Ascending aorta (tissue), 2 donors: ENCODE data around the gene OXNAD1. TPM values are rescaled to one million over a fixed set of nuclear protein-coding genes. Genes with fewer than 3 reads are reported as not detected.

ENCODE experiments used
- DNase-seq, 2 donors: peaks; one replicate each; pipeline ENCODE4 v3.0.0-alpha.2; 2019; ENCODE audit warnings: low spot score in 2 of 2
- H3K27ac ChIP-seq, 2 donors: fragments of 200-600 bp; sonication (generic); one replicate each; pipeline ENCODE4 v1.5.1; 2016 to 2017; ENCODE audit warnings: mild to moderate bottlenecking in 1 of 2
- H3K27me3 ChIP-seq: fragments of 200-600 bp; sonication (generic); one replicate; pipeline ENCODE4 v1.5.1; 2017
- H3K36me3 ChIP-seq, 2 donors: fragments of 200-600 bp; sonication (generic); one replicate each; pipeline ENCODE4 v1.5.1; 2016
- H3K4me1 ChIP-seq, 2 donors: fragments of 200-600 bp; sonication (generic); one replicate each; pipeline ENCODE4 v1.5.1; 2016 to 2017; ENCODE audit warnings: mild to moderate bottlenecking in 1 of 2
- H3K4me3 ChIP-seq, 2 donors: fragments of 200-600 bp; sonication (generic); one replicate each; pipeline ENCODE4 v1.5.1; 2016 to 2017; ENCODE audit warnings: mild to moderate bottlenecking in 1 of 2
- H3K9me3 ChIP-seq, 2 donors: fragments of 200-600 bp; sonication (generic); one replicate each; pipeline ENCODE4 v1.5.1; 2016
- CTCF ChIP-seq, 3 experiments: fragments of 200-600 bp in 2 of 3; fragments of 450-650 bp in 1 of 3; sonication (generic) in 2 of 3; IDR thresholded peaks; one replicate each; pipeline ENCODE4 v1.5.1; 2016 to 2019; ENCODE audit warnings: antibody characterized with exemption in 3 of 3, mild to moderate bottlenecking in 1 of 3, moderate library complexity in 1 of 3
- intact Hi-C: fragments of 100-400 bp; cut with DNase I; formaldehyde crosslinking; loops from one replicate; pipeline ENCODE4 v1.15.1; 2023
- total RNA-seq: library from RNA; depleted of rRNA; stranded (reverse); fragments of >200 nt; gene quantifications from one replicate; pipeline ENCODE4 v1.1.0, GENCODE V29; 2016

Gene OXNAD1
- total RNA-seq, 1 donor from 2014 or later = 6.9 TPM

DNA sequence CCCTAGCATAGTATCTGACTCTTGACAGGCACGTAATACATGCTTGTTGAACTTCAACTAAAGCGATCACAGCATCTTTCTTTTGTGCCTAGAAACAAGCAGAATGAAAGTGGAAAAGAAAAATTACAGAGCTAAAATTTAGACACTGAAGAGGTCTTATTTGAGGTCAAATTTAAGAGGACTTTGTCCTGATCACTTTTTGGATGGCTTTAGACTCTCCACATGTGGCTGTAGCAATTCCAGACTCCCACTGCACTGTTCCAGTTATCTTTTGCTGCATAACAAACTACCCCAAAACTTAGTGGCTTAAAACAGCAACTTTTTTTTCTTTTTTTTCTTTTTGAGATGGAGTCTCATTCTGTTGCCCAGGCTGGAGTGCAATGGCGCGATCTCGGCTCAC lies 23.8 kb upstream of the OXNAD1 start:
- TF ChIP-seq CTCF (IDR thresholded peaks at IDR 0.05) = no peak
- H3K27ac ChIP-seq = no peak overlapping the region
- H3K9me3 ChIP-seq = no peaks in the 10 kb centered on the region
- H3K4me3 ChIP-seq = no peak overlapping the region
- intact Hi-C loops = no loop called here
- peaks cover 0 to 14% of the 10 kb centered on the region in 2 donors for H3K4me1 ChIP-seq
- DNase-seq = no peak
- no peaks in the 10 kb centered on the region for H3K36me3 ChIP-seq
- H3K27me3 ChIP-seq = no peaks in the 10 kb centered on the region

GRCh38 chr3:16242177-16242576 lies 22.8 kb upstream of the OXNAD1 start:
- H3K27me3 ChIP-seq = no peaks in the 10 kb centered on the region
- H3K4me1 ChIP-seq = peaks cover 0 to 14% of the 10 kb centered on the region in 2 donors
- H3K9me3 ChIP-seq = no peaks in the 10 kb centered on the region
- no peak overlapping the region for H3K4me3 ChIP-seq
- no peak for TF ChIP-seq CTCF (IDR thresholded peaks at IDR 0.05)
- no peak for DNase-seq
- intact Hi-C loops = no loop called here
- H3K36me3 ChIP-seq = no peaks in the 10 kb centered on the region
- no peak overlapping the region for H3K27ac ChIP-seq

DNA sequence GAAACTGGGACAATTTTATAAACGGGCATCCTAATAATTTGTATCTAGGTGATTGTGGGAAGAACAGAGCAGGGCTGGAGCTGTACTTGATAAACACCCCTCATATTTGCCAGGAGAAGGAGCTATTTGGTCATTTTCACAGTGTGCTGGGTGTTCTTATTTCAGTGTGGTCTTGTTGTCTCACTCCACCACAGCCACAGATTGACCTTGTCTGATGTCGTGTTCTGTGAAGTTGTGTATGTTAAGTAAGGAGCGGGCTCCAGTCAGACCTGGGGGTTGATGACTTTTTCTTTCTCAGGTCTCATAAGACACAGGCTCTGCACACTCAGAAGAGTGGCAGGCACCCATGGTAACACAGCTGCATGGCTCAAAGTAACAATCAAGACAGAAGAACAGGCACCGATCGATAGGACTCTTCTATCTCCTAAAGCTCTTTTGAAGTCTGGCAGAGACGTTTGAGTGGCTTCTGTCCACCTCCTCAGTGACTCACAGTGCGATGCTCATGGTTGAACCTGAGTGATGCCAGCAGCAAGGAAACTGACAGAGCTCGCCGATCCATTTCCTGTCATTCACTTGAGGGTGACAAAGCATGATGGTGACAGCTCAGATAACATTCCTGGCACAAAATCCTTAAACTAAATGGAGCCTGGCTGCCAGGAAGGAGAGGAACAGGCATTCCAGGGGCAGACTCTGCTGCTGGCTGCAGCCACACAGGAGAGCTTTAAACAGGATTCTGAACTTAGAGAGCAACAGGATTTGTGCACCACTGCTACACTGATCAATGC lies 21.1 kb upstream of the OXNAD1 start:
- DNase-seq = no peak
- Histone ChIP-seq H3K4me3 (no peak overlapping the region), H3K36me3 (no peaks in the 10 kb centered on the region), H3K4me1 (peaks cover 0 to 14% of the 10 kb centered on the region in 2 donors), H3K27ac (no peak overlapping the region), H3K9me3 (no peaks in the 10 kb centered on the region), H3K27me3 (no peaks in the 10 kb centered on the region)
- intact Hi-C loops = no loop called here
- TF ChIP-seq CTCF (IDR thresholded peaks at IDR 0.05) = no peak

- DNase-seq = no peak
- Histone ChIP-seq H3K4me3 (no peak overlapping the region), H3K9me3 (no peaks in the 10 kb centered on the region), H3K27ac (no peak overlapping the region), H3K36me3 (no peaks in the 10 kb centered on the region), H3K27me3 (no peaks in the 10 kb centered on the region), H3K4me1 (peaks cover 0 to 14% of the 10 kb centered on the region in 2 donors)
- intact Hi-C loops = loop anchor here (2.0 to 5.0 kb wide), 3 partner anchors 67 to 613 kb away; no protein-coding TSS in a partner anchor
- no peak for TF ChIP-seq CTCF (IDR thresholded peaks at IDR 0.05)
Measured at GRCh38 chr3:16245609-16246008, 19.4 kb upstream of the OXNAD1 start.

GRCh38 chr3:16247282-16248061 lies 17.5 kb upstream of the OXNAD1 start:
- Histone ChIP-seq H3K9me3 (no peaks in the 10 kb centered on the region), H3K36me3 (no peaks in the 10 kb centered on the region), H3K27ac (no peak overlapping the region), H3K4me3 (no peak overlapping the region), H3K27me3 (no peaks in the 10 kb centered on the region), H3K4me1 (peaks cover 0 to 14% of the 10 kb centered on the region in 2 donors)
- peak; percentile 20 to 89 for DNase-seq
- TF ChIP-seq CTCF (IDR thresholded peaks at IDR 0.05) = peak; percentile 85 to 93 (median 93)
- intact Hi-C loops = loop anchor here (1.0 to 5.0 kb wide), 5 partner anchors 65 to 615 kb away; no protein-coding TSS in a partner anchor
